OCI-LY3 (cell line): ENCODE measurements around the gene PLCB4.

Experiments
- EZH2phosphoT487 ChIP-seq: fragments of 200-600 bp; shearing (Covaris generic); IDR thresholded peaks from 2 replicates; pipeline ENCODE4 v1.6.1; 2018; ENCODE audit warnings: antibody characterized with exemption, mixed run types, low read depth
- TF ChIP-seq, protein P1 (sequence below): fragments of 200-600, 300-600 bp; sonication (generic); IDR thresholded peaks from 2 replicates; pipeline ENCODE4 v1.5.1; 2014; ENCODE audit warnings: antibody characterized with exemption, low read length, low read depth

DNA sequence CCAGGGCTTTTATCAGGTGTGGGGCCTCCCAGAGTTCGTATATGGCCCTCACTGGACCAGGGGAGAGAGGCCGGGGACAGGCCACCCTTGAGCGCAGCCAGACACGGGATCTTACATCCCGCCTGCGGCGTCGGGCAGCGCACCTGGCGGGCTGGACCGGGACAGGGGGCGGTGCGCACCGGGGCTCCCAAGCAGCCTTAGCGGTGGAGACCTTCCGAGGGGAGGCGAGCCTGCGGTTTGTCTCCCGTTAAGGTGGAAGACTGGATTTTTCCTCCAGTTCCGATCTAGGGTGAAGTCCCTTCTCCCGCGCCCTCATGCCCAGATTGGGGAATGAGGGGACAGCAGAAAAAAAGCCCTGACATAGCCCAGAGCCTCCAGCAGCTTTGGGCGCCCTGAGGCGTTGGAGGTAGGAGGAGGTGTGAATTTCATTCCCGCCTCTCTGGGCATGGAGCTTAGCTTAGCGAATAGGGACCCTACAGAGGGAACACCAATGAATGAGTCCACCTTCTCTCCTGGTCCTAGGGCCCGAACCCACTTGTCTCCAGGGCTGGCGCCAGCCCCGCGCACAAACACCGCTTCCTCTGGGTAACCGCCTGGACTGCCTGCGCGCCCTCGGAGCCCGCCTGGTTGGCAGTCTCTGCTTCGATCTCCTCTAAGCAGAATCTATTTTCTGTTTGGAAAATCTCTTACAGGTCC lies 438.8 kb downstream of the PLCB4 start:
- TF ChIP-seq, protein P1, sequence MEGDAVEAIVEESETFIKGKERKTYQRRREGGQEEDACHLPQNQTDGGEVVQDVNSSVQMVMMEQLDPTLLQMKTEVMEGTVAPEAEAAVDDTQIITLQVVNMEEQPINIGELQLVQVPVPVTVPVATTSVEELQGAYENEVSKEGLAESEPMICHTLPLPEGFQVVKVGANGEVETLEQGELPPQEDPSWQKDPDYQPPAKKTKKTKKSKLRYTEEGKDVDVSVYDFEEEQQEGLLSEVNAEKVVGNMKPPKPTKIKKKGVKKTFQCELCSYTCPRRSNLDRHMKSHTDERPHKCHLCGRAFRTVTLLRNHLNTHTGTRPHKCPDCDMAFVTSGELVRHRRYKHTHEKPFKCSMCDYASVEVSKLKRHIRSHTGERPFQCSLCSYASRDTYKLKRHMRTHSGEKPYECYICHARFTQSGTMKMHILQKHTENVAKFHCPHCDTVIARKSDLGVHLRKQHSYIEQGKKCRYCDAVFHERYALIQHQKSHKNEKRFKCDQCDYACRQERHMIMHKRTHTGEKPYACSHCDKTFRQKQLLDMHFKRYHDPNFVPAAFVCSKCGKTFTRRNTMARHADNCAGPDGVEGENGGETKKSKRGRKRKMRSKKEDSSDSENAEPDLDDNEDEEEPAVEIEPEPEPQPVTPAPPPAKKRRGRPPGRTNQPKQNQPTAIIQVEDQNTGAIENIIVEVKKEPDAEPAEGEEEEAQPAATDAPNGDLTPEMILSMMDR, result no peak
- no peak for TF ChIP-seq EZH2phosphoT487
